Fibroblast of mammary gland (primary cell): ENCODE measurements around the gene NMT1.

ENCODE experiments used
- DNase-seq: peaks from one replicate; pipeline ENCODE4 v3.0.0-alpha.2; 2010; ENCODE audit warnings: low read depth
- H3K4me3 ChIP-seq: 2 replicates; pipeline ENCODE4 v1.5.1; 2011; ENCODE audit warnings: low read depth, mild to moderate bottlenecking, low read length, moderate library complexity; ENCODE audit not compliant: control insufficient read depth
- TF ChIP-seq, protein P1 (sequence below): conservative IDR thresholded peaks from 2 replicates; pipeline ENCODE4 v1.5.1; 2011; ENCODE audit warnings: low read depth, low read length, inconsistent platforms; ENCODE audit not compliant: control insufficient read depth, insufficient read depth

The NMT1 gene

DNA sequence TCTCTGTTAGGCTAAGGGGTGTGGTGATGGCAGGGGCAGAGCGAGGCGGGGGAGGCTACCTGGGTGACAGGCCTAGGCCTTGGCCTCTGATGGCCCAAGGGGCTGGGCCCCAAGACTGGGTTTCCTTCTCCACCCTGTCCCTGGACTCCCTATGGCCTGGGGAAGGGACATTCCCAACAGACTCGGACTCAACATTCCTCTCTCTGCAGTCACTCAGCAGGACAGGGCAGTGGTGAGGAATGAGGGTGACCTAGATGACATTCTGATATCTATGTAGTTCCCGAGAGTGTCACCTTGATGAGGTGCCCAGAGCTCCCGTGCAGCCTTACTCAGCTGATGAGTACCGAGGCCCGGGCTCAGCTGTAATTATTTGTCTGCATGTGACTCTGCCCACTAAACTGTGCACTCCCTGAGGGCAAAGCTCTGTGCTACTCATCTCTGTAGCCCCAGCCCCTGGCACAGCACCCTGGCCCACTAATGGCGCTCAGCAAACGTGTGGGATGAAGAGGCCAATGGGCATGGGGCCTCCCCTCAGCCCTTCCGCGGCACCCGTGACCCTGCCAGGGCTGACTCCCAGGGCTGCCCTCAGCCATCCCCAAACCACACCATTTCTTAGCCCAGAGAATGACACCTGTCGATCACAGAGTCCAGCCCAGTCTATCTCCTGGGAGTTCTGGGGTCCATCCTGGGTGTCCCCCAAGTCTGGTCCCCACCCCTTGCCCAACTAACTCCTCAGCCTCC, 69.0 kb downstream of the NMT1 start:
- H3K4me3 ChIP-seq: no peak overlapping the region
- DNase-seq: no peak
- TF ChIP-seq, protein P1, sequence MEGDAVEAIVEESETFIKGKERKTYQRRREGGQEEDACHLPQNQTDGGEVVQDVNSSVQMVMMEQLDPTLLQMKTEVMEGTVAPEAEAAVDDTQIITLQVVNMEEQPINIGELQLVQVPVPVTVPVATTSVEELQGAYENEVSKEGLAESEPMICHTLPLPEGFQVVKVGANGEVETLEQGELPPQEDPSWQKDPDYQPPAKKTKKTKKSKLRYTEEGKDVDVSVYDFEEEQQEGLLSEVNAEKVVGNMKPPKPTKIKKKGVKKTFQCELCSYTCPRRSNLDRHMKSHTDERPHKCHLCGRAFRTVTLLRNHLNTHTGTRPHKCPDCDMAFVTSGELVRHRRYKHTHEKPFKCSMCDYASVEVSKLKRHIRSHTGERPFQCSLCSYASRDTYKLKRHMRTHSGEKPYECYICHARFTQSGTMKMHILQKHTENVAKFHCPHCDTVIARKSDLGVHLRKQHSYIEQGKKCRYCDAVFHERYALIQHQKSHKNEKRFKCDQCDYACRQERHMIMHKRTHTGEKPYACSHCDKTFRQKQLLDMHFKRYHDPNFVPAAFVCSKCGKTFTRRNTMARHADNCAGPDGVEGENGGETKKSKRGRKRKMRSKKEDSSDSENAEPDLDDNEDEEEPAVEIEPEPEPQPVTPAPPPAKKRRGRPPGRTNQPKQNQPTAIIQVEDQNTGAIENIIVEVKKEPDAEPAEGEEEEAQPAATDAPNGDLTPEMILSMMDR: no peak

DNA sequence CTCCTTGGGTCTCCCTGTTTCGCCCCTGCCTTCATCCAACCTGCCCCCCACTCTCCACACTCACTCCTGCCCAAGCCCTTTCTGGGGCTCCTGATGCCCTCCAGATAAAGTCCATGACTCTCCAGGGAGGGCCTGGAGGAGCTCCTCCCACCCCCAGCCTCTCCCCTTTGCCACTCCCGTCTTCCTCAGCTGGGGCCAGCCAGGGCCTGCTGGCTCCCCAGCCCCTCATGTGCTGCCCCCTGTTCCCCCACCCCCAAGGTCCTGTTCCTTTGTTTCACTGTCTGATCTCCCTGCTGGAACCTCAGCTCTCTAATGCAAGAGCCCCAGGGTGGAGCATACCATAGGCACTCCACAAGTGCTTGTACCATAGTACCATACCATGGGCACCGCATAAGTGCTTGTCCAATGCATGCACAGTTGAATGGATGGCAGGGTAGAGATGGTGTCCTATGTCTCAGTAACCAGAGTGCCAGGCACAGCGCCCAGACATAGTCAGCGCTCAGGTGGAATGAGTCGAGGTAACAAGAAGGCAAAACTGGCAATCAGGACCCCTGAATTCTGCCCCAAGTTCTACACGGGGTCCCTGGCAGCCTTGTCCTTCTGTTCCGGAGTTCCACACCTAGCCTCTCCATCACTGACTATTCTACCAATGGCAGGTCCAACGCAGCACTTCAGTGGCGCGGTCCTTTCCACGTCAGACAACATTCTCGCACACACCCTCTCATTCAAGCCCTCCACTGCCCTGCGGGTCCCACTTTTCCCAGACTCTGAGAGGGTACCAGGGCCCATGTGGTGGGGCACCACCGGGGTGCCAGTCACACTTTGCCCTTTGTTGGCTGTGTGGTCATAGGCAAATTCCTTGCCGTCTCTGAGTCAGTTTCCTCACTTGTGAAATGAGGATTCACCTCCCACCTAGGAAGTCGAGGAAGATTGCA, 69.8 kb downstream of the NMT1 start:
- peak overlapping the region; percentile 70 for H3K4me3 ChIP-seq
- no peak for DNase-seq

DNA sequence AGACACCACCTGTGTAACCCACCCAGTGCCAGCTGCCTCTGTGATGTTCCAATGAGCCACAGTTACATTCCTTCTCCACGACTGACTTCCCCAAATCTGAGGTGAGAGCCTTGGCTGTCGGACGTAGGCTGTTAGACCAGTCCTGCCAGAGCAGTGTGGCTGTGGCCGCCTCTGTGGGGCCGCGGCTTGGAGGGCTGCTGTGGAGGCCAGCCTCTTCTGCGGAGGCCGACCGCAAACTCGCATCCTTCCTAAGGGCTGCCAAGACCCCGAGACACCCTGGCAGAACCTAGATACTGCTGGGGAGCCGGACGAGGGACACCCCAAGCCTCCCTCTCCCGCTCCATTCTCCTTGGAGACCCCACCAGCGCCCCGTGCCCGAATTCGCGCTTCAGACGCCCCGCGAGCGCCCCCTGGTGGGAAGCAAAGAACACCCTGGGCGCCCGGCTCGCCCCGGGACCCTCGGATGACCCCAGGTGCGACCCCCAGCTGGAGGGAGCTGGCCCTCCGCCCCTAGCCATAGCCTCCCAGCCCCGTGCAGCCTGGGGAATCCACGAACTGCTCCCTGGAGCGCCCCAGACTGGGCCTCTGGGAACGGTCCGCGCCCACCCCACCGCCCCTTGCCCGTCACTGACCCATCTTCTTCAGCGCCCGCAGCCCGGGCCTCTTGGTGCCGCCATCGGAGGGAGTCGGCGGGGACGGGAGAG, 70.7 kb downstream of the NMT1 start:
- TF ChIP-seq, protein P1: peak; percentile 53
- peak overlapping the region; percentile 70 for H3K4me3 ChIP-seq
- no peak for DNase-seq

More for the DNA sequence above, 69.8 kb downstream of the NMT1 start:
- TF ChIP-seq, protein P1: no peak

DNA sequence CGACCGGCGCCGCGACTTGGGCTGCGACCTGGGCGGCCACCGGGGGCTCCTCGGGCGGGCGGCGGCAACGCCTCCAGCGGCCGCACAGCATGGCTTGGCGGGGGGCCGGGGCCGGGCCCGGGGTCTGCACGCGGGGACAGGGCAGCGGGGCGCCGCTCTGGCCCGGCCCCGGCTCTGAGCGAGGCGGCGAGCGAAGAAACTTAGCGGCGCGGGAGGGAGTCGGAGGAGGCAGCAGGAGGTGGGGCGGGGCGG, 71.1 kb downstream of the NMT1 start, which contains the start of gene PLCD3:
TSS of gene PLCD3 (minus strand) at position 196 of the 252 bp plus-strand sequence. CDS start at position 91, 105 bp downstream.
- TF ChIP-seq, protein P1: no peak
- peak within 1 kb of the TSS; percentile 70 for H3K4me3 ChIP-seq
- DNase-seq: no peak

DNA sequence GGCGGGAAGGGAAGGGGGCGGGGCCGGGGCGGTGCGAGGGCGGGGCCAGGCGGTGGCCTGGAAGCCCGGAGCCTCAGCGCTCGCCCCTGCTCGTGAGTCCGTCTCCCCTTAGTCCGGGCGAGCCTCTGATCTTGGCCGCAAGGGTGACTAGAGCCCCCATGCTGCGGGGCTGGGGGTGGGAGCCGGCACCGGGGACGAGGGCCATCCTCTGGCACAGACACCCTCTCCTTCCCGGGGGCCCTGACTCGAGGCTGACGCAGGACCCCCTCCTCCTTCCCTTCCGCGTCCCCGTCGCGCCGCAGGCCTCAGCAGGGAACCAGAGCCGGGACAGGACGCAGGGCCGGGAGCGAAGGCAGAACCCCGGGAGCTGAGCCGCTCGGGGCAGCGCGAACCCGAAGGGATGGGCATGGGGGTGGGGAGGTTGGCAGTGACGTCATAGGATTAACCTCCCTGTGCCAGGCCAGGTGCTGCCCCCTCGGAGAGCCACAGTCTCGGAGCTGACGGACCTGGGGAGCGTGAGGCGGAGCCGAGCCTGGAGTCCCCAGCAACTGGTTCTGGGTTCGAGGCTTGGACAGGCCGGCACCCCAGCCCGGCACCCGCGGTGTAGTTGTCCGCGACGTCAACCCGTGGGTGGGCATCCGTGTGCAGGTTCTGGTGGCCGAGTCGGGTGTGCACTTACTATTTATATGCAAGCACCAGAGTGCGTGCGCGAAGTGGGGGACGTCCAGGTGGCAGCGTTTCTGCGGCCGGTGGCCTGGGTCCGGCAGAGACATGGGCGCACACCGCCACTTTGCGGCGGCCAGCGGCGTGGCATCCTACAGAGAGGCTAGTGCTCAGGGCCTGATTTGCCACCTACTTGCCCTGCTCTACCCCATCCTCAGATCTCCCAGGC, 71.7 kb downstream of the NMT1 start:
- H3K4me3 ChIP-seq: peak overlapping the region; percentile 70
- DNase-seq: peak; percentile 68
- TF ChIP-seq, protein P1: peak; percentile 76
